ENCODE data around the gene KCNAB1. TPM values are rescaled to one million over a fixed set of nuclear protein-coding genes. Genes with fewer than 3 reads are reported as not detected.
"Not testable (repeated sequence)": the region's sequence is repeated elsewhere in the genome, so short reads cannot be mapped to it uniquely, and the experiment has no call there.

The KCNAB1 gene
- polyA plus RNA-seq, 4 donors: 1.0 to 3.9 TPM; not detected in 2

GRCh38 chr3:156131799-156132198 is 11.4 kb downstream of the KCNAB1 start:
- FAIRE-seq (no peak), DNase-seq (no peak)

DNA sequence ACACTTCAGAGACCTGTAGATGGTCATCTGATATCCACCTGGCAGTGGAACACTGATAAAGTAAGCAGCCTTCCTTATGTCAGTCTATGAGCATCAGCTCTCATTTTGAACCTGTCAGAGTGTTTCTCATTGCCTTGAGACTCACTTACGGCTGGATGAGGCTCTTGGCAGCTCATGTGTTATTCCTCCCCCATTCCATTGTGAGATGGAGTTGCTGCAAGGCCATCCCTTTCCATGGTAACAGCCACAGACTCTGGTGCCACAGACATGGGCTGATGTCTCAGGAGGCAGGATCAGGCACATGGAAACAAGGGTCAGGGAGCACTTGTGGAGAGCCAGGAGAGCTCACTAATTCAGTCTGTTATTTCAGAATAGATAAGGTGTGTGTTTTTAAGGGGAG is 11.9 kb downstream of the KCNAB1 start:
- FAIRE-seq (no peak), DNase-seq (no peak)
- Histone ChIP-seq H3K9me3 (ENCODE audit: control insufficient read depth in 2 of 2, insufficient read depth in 1 of 2, low read depth in 1 of 2, low read length in 1 of 2) (no peaks in the 10 kb centered on the region), H3K4me1 (ENCODE audit: control insufficient read depth in 3 of 3, insufficient read depth in 2 of 3, low read depth in 1 of 3, low read length in 2 of 3) (no peaks in the 10 kb centered on the region), H3K27me3 (ENCODE audit: control insufficient read depth in 3 of 3, insufficient read depth in 3 of 3, low read length in 3 of 3) (no peaks in the 10 kb centered on the region), H3K4me3 (ENCODE audit: low read depth in 1 of 3, low read length in 3 of 3) (no peak overlapping the region), H3K36me3 (ENCODE audit: control insufficient read depth in 3 of 3, insufficient read depth in 2 of 3, low read depth in 1 of 3, low read length in 3 of 3) (no peaks in the 10 kb centered on the region), H3K27ac (ENCODE audit: low read depth in 1 of 3, low read length in 2 of 3) (no peak overlapping the region)
- WGBS, 3 donors: 65 to 80% (median 67%) methylated on average over 1 of the region's 1 CpG

More at GRCh38 chr3:156131799-156132198, 11.4 kb downstream of the KCNAB1 start:
- no peaks in the 10 kb centered on the region for H3K36me3 ChIP-seq (ENCODE audit: control insufficient read depth in 3 of 3, insufficient read depth in 2 of 3, low read depth in 1 of 3, low read length in 3 of 3)
- H3K4me1 ChIP-seq (ENCODE audit: control insufficient read depth in 3 of 3, insufficient read depth in 2 of 3, low read depth in 1 of 3, low read length in 2 of 3): no peaks in the 10 kb centered on the region
- no peak overlapping the region for H3K4me3 ChIP-seq (ENCODE audit: low read depth in 1 of 3, low read length in 3 of 3)
- no peaks in the 10 kb centered on the region for H3K27me3 ChIP-seq (ENCODE audit: control insufficient read depth in 3 of 3, insufficient read depth in 3 of 3, low read length in 3 of 3)
- H3K27ac ChIP-seq (ENCODE audit: low read depth in 1 of 3, low read length in 2 of 3): no peak overlapping the region
- no peaks in the 10 kb centered on the region for H3K9me3 ChIP-seq (ENCODE audit: control insufficient read depth in 2 of 2, insufficient read depth in 1 of 2, low read depth in 1 of 2, low read length in 1 of 2)

DNA sequence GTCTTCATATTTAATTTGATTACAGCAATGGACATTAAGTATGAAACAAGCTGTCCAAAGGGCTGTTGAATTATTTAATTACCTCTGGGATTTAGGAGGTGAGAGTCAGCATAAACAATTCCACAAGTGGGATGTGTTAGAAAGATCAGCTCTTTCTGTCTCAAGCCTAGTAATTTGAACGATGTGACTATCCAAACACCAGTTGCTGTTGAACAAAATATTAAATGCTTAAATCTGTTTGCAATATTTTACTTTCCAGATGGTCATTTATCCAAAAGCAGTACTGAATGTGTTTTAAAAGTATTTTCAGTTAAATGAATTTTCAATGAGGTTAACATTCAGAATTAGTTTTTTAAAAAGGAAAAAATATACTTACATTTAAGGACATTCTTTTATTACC is 12.7 kb downstream of the KCNAB1 start:
- 52 to 60% (median 55%) methylated on average over 1 of the region's 1 CpG for whole genome bisulfite sequencing, 3 donors
- Histone ChIP-seq H3K4me3 (ENCODE audit: low read depth in 1 of 3, low read length in 3 of 3) (no peak overlapping the region), H3K27ac (ENCODE audit: low read depth in 1 of 3, low read length in 2 of 3) (no peak overlapping the region), H3K36me3 (ENCODE audit: control insufficient read depth in 3 of 3, insufficient read depth in 2 of 3, low read depth in 1 of 3, low read length in 3 of 3) (no peaks in the 10 kb centered on the region), H3K27me3 (ENCODE audit: control insufficient read depth in 3 of 3, insufficient read depth in 3 of 3, low read length in 3 of 3) (peaks cover 0 to 1% (median 0%) of the 10 kb centered on the region in 3 donors), H3K9me3 (ENCODE audit: control insufficient read depth in 2 of 2, insufficient read depth in 1 of 2, low read depth in 1 of 2, low read length in 1 of 2) (no peaks in the 10 kb centered on the region), H3K4me1 (ENCODE audit: control insufficient read depth in 3 of 3, insufficient read depth in 2 of 3, low read depth in 1 of 3, low read length in 2 of 3) (no peaks in the 10 kb centered on the region)
- no peak for FAIRE-seq
- no peak for DNase-seq

GRCh38 chr3:156135921-156136638 is 15.7 kb downstream of the KCNAB1 start:
- DNase-seq: no peak
- H3K27me3 ChIP-seq (ENCODE audit: control insufficient read depth in 3 of 3, insufficient read depth in 3 of 3, low read length in 3 of 3): peaks cover 0 to 3% (median 0%) of the 10 kb centered on the region in 3 donors
- H3K27ac ChIP-seq (ENCODE audit: low read depth in 1 of 3, low read length in 2 of 3): no peak overlapping the region
- no peak overlapping the region for H3K4me3 ChIP-seq (ENCODE audit: low read depth in 1 of 3, low read length in 3 of 3)
- no peak for FAIRE-seq
- no peaks in the 10 kb centered on the region for H3K4me1 ChIP-seq (ENCODE audit: control insufficient read depth in 3 of 3, insufficient read depth in 2 of 3, low read depth in 1 of 3, low read length in 2 of 3)
- 53 to 69% (median 60%) methylated on average over 2 of the region's 2 CpGs for WGBS, 3 donors
- no peaks in the 10 kb centered on the region for H3K36me3 ChIP-seq (ENCODE audit: control insufficient read depth in 3 of 3, insufficient read depth in 2 of 3, low read depth in 1 of 3, low read length in 3 of 3)
- H3K9me3 ChIP-seq (ENCODE audit: control insufficient read depth in 2 of 2, insufficient read depth in 1 of 2, low read depth in 1 of 2, low read length in 1 of 2): no peaks in the 10 kb centered on the region

GRCh38 chr3:156137397-156137796 is 17.0 kb downstream of the KCNAB1 start:
- H3K27me3 ChIP-seq (ENCODE audit: control insufficient read depth in 3 of 3, insufficient read depth in 3 of 3, low read length in 3 of 3); FAIRE-seq; H3K4me3 ChIP-seq (ENCODE audit: low read depth in 1 of 3, low read length in 3 of 3); H3K9me3 ChIP-seq (ENCODE audit: control insufficient read depth in 2 of 2, insufficient read depth in 1 of 2, low read depth in 1 of 2, low read length in 1 of 2); H3K36me3 ChIP-seq (ENCODE audit: control insufficient read depth in 3 of 3, insufficient read depth in 2 of 3, low read depth in 1 of 3, low read length in 3 of 3); H3K27ac ChIP-seq (ENCODE audit: low read depth in 1 of 3, low read length in 2 of 3); H3K4me1 ChIP-seq (ENCODE audit: control insufficient read depth in 3 of 3, insufficient read depth in 2 of 3, low read depth in 1 of 3, low read length in 2 of 3); DNase-seq: not testable (repeated sequence)
- whole genome bisulfite sequencing, 3 donors: 63 to 76% (median 73%) methylated on average over 6 to 7 of the region's 8 CpGs

DNA sequence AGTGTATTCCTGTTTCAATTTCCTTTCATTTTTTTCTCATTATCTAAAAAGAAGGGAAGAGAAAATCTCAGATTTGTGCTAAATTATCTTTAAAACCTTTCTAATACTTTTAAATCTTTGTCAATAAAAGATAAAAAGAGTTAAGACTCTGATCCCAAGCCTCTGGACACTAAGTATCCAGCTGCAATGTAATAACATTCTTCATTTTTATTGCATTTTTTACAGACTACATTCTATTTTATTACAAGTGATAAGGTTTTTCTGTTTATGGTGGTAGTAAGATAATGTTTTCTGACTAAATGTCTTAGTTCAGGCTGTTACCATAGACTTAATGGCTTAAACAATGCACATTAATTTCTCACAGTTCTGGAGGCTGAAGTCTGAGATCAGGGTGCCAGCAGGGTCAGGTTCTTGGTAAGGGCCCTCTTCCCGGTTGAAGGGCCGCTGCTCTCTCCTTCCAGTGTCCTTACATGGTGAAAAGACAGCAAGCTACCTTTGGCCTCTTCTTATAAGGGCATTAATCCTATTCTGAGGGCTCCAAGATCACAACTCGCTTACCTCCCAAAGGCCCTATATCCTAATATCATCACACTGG is 19.7 kb downstream of the KCNAB1 start:
- Histone ChIP-seq H3K4me1 (ENCODE audit: control insufficient read depth in 3 of 3, insufficient read depth in 2 of 3, low read depth in 1 of 3, low read length in 2 of 3) (no peaks in the 10 kb centered on the region), H3K27ac (ENCODE audit: low read depth in 1 of 3, low read length in 2 of 3) (no peak overlapping the region), H3K4me3 (ENCODE audit: low read depth in 1 of 3, low read length in 3 of 3) (no peak overlapping the region), H3K9me3 (ENCODE audit: control insufficient read depth in 2 of 2, insufficient read depth in 1 of 2, low read depth in 1 of 2, low read length in 1 of 2) (no peaks in the 10 kb centered on the region), H3K27me3 (ENCODE audit: control insufficient read depth in 3 of 3, insufficient read depth in 3 of 3, low read length in 3 of 3) (peaks cover 0 to 7% (median 0%) of the 10 kb centered on the region in 3 donors), H3K36me3 (ENCODE audit: control insufficient read depth in 3 of 3, insufficient read depth in 2 of 3, low read depth in 1 of 3, low read length in 3 of 3) (no peaks in the 10 kb centered on the region)
- DNase-seq (peak in 1 of 2 donors; percentile 9), FAIRE-seq (no peak)
- WGBS, 3 donors: 43 to 67% (median 59%) methylated on average over 3 of the region's 3 CpGs

GRCh38 chr3:156142702-156143101 is 22.3 kb downstream of the KCNAB1 start:
- peaks cover 0 to 7% (median under 1%) of the 10 kb centered on the region in 3 donors for H3K27me3 ChIP-seq (ENCODE audit: control insufficient read depth in 3 of 3, insufficient read depth in 3 of 3, low read length in 3 of 3)
- WGBS, 3 donors: 57 to 75% (median 59%) methylated on average over 2 of the region's 2 CpGs
- no peak for FAIRE-seq

DNA sequence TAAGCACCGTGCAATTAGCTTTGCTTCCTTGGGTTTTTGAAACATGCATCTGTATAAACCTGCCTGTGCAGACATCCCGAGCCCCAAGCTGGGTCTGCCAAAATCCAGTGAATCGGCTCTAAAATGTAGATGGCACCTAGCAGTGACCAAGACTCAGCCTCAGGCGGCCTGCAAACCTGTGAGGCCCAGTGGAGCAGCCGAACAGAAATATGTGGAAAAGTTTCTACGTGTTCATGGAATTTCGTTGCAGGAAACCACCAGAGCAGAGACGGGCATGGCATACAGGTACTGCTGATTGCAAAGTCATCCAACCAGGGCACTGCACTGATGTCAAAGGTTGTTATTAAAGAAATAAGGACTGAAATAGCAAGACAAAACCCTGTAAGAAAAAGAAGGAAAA is 22.8 kb downstream of the KCNAB1 start:
- no peak overlapping the region for H3K27ac ChIP-seq (ENCODE audit: low read depth in 1 of 3, low read length in 2 of 3)
- no peak overlapping the region for H3K4me3 ChIP-seq (ENCODE audit: low read depth in 1 of 3, low read length in 3 of 3)
- FAIRE-seq: no peak
- peaks cover 0 to 5% (median 3%) of the 10 kb centered on the region in 3 donors for H3K27me3 ChIP-seq (ENCODE audit: control insufficient read depth in 3 of 3, insufficient read depth in 3 of 3, low read length in 3 of 3)
- no peaks in the 10 kb centered on the region for H3K36me3 ChIP-seq (ENCODE audit: control insufficient read depth in 3 of 3, insufficient read depth in 2 of 3, low read depth in 1 of 3, low read length in 3 of 3)
- WGBS, 3 donors: 82 to 85% (median 84%) methylated on average over 8 of the region's 8 CpGs
- H3K4me1 ChIP-seq (ENCODE audit: control insufficient read depth in 3 of 3, insufficient read depth in 2 of 3, low read depth in 1 of 3, low read length in 2 of 3): no peaks in the 10 kb centered on the region
- no peaks in the 10 kb centered on the region for H3K9me3 ChIP-seq (ENCODE audit: control insufficient read depth in 2 of 2, insufficient read depth in 1 of 2, low read depth in 1 of 2, low read length in 1 of 2)
- DNase-seq: no peak

More at GRCh38 chr3:156142702-156143101, 22.3 kb downstream of the KCNAB1 start:
- Histone ChIP-seq H3K36me3 (ENCODE audit: control insufficient read depth in 3 of 3, insufficient read depth in 2 of 3, low read depth in 1 of 3, low read length in 3 of 3) (no peaks in the 10 kb centered on the region), H3K4me1 (ENCODE audit: control insufficient read depth in 3 of 3, insufficient read depth in 2 of 3, low read depth in 1 of 3, low read length in 2 of 3) (no peaks in the 10 kb centered on the region), H3K9me3 (ENCODE audit: control insufficient read depth in 2 of 2, insufficient read depth in 1 of 2, low read depth in 1 of 2, low read length in 1 of 2) (no peaks in the 10 kb centered on the region), H3K4me3 (ENCODE audit: low read depth in 1 of 3, low read length in 3 of 3) (no peak overlapping the region), H3K27ac (ENCODE audit: low read depth in 1 of 3, low read length in 2 of 3) (no peak overlapping the region)
- no peak for DNase-seq
